ENCODE measurements around the gene SLC17A5.
"Not testable (repeated sequence)": the region's sequence is repeated elsewhere in the genome, so short reads cannot be mapped to it uniquely, and the experiment has no call there.

The SLC17A5 gene

GRCh38 chr6:73653571-73654424, at the start of gene SLC17A5:
SLC17A5 (minus strand) TSS chr6:73653992; CDS start chr6:73653886, 106 bp downstream.
- DNase-seq: peak; percentile 97

GRCh38 chr6:73703466-73703865, 49.7 kb upstream of the SLC17A5 start:
- DNase-seq: no peak

GRCh38 chr6:73702444-73702843, 48.7 kb upstream of the SLC17A5 start:
- DNase-seq: no peak

GRCh38 chr6:73699676-73700459, 46.1 kb upstream of the SLC17A5 start:
- DNase-seq: no peak

- DNase-seq: peak; percentile 52
These were observed 43.3 kb upstream of the SLC17A5 start for GRCh38 chr6:73696966-73697655.

- DNase-seq: peak; percentile 86
These were observed 42.0 kb upstream of the SLC17A5 start, which contains the start of gene CD109 for GRCh38 chr6:73695619-73696421. CD109 (plus strand) TSS chr6:73696203; CDS start chr6:73696216, 13 bp downstream.

GRCh38 chr6:73694711-73695411, 41.1 kb upstream of the SLC17A5 start:
- DNase-seq: peak; percentile 51

GRCh38 chr6:73691512-73691911, 37.7 kb upstream of the SLC17A5 start:
- DNase-seq: peak; percentile 63

- DNase-seq: no peak
These were observed 36.3 kb upstream of the SLC17A5 start for GRCh38 chr6:73690056-73690455.

- DNase-seq: no peak
These were observed 34.6 kb upstream of the SLC17A5 start for GRCh38 chr6:73688351-73688750.

GRCh38 chr6:73683574-73683973, 29.8 kb upstream of the SLC17A5 start:
- DNase-seq: not testable (repeated sequence)

- no peak for DNase-seq
These were observed 26.6 kb upstream of the SLC17A5 start for GRCh38 chr6:73680289-73680918.

GRCh38 chr6:73679846-73680245, 26.1 kb upstream of the SLC17A5 start:
- not testable (repeated sequence) for DNase-seq

GRCh38 chr6:73679009-73679408, 25.2 kb upstream of the SLC17A5 start:
- no peak for DNase-seq

GRCh38 chr6:73675466-73676098, 21.8 kb upstream of the SLC17A5 start:
- peak; percentile 86 for DNase-seq

GRCh38 chr6:73671911-73672685, 18.3 kb upstream of the SLC17A5 start:
- DNase-seq: no peak

GRCh38 chr6:73669005-73669404, 15.2 kb upstream of the SLC17A5 start:
- no peak for DNase-seq

GRCh38 chr6:73667798-73668197, 14.0 kb upstream of the SLC17A5 start:
- DNase-seq: no peak

GRCh38 chr6:73666393-73666792, 12.6 kb upstream of the SLC17A5 start:
- DNase-seq: no peak

All from activated CD4-positive, alpha-beta T cell treated with anti-CD3 and anti-CD28 coated beads, Interleukin-10, Interleukin-2, amounts not matched to agents 100 ng/mL and 50 ng/mL, durations not matched to agents 16 hours and 8 hours (primary cell).